K562 (cell line): Measurements from ENCODE around the gene DCAF15. TPM values are rescaled to one million over a fixed set of nuclear protein-coding genes. Genes with fewer than 3 reads are reported as not detected.
A peak's percentile ranks its signal among the peaks of the same experiment; 100 is the strongest.

Source experiments
- CEBPZ ChIP-seq: fragments of 150-350 bp; IDR thresholded peaks from 2 replicates; pipeline ENCODE4 v1.6.1; 2014; ENCODE audit warnings: low read depth, mild to moderate bottlenecking, low read length, borderline replicate concordance
- FOXK2 ChIP-seq, 2 experiments: fragments of 450-650 bp; IDR thresholded peaks in 1 of 2; conservative IDR thresholded peaks in 1 of 2; 2 replicates each; pipeline ENCODE4 v1.6.1; 2016; ENCODE audit warnings: low read depth in 2 of 2, mild to moderate bottlenecking in 1 of 2
- KLF10 ChIP-seq: fragments of 250-450 bp; sonication (Bioruptor Pico); IDR thresholded peaks from 2 replicates; pipeline ENCODE4 v1.6.1; 2021; ENCODE audit warnings: matching md5 sums
- MCM5 ChIP-seq: fragments of 450-650 bp; IDR thresholded peaks from 2 replicates; pipeline ENCODE4 v1.6.1; 2016; ENCODE audit warnings: low read depth
- NR1H2 ChIP-seq: sonication (generic); formaldehyde crosslinking; IDR thresholded peaks from 2 replicates; pipeline ENCODE4 v1.4.0; 2020; ENCODE audit warnings: mild to moderate bottlenecking, missing genetic modification reagents
- ZHX1 ChIP-seq: fragments of 150-350 bp; conservative IDR thresholded peaks from 2 replicates; pipeline ENCODE4 v1.6.1; 2014; ENCODE audit warnings: low read length
- ZNF280B ChIP-seq: fragments of 250-450 bp; sonication (Bioruptor Pico); IDR thresholded peaks from 2 replicates; pipeline ENCODE4 v1.5.1; 2021; ENCODE audit warnings: mild to moderate bottlenecking
- ZNF639 ChIP-seq, 2 experiments: fragments of 200-800 bp in 1 of 2; sonication (Bioruptor generic) in 1 of 2; sonication (generic) in 1 of 2; formaldehyde crosslinking in 1 of 2; IDR thresholded peaks in 1 of 2; conservative IDR thresholded peaks in 1 of 2; 2 replicates each; pipeline versions ENCODE4 v1.5.0 to v1.6.1; 2016 to 2020; ENCODE audit warnings: missing compliant biosample characterization in 1 of 2, missing genetic modification characterization in 1 of 2, missing genetic modification reagents in 1 of 2
- polyA plus RNA-seq, 8 experiments: library from polyadenylated mRNA; depleted of rRNA in 4 of 8; stranded (reverse) in 5 of 8; unstranded in 3 of 8; fragments of >200 nt; fragmentation: Nextera tagmentation in 2 of 8; fragmentation: Illumina TruSeq in 1 of 8; extraction: Ambion mirVana in 2 of 8; extraction: Trizol in 1 of 8; gene quantifications; 2 replicates each; pipeline versions ENCODE4 v1.2.1 to v1.2.3, GENCODE V29; 2011 to 2014; ENCODE audit warnings: inconsistent platforms in 1 of 8, missing spikeins in 1 of 8
- total RNA-seq, 7 experiments: library from RNA; depleted of rRNA in 6 of 7; stranded (reverse); fragments of >200 nt in 6 of 7; fragmentation: Illumina TruSeq in 2 of 7; extraction: Trizol in 2 of 7; gene quantifications; 2 replicates each; pipeline versions ENCODE4 v1.2.1 to v1.2.3, GENCODE V29; 2011 to 2021; ENCODE audit warnings: low replicate concordance in 1 of 7

Gene DCAF15
- total and polyA plus RNA-seq, 9 of the 15 experiments (the other 6 are each of a cell fraction or from before 2014, with no cell fraction given): 0.17 to 68.5 (median 27.7) TPM

GRCh38 chr19:14006085-14006765 lies 53.9 kb downstream of the DCAF15 start, which contains the start of gene RFX1 (continued):
- TF ChIP-seq FOXK2 (conservative IDR thresholded peaks at IDR 0.05 in 1 of 2, IDR thresholded peaks at IDR 0.05 in 1 of 2; ENCODE audit: low read depth in 2 of 2) (peak; percentile 40 to 59; a peak in 3 of 4 replicates), ZNF280B (no peak), ZHX1 (peak; percentile 99), CEBPZ (peak; percentile 100), ZNF639 (CRISPR knock-in tag; conservative IDR thresholded peaks at IDR 0.05 in 1 of 2, IDR thresholded peaks at IDR 0.05 in 1 of 2) (peak in 1 of 2 experiments; percentile 58; a peak in 1 of 4 replicates), KLF10 (CRISPR knock-in tag) (no peak), MCM5 (no peak), NR1H2 (CRISPR knock-in tag) (no peak)
